Omental fat pad (tissue), 4 donors: Measurements from ENCODE around the gene ABHD16B. TPM values are rescaled to one million over a fixed set of nuclear protein-coding genes. Genes with fewer than 3 reads are reported as not detected.

Source experiments
- ATAC-seq: fragments of 150-250 bp; one replicate; pipeline ENCODE4 v1.9.1; 2016; ENCODE audit warnings: mild to moderate bottlenecking, moderate library complexity; ENCODE audit not compliant: low FRiP score
- DNase-seq: peaks from one replicate; pipeline ENCODE4 v3.0.0-alpha.2; 2019; ENCODE audit warnings: low spot score
- small RNA-seq: library from RNA; depleted of rRNA; stranded (forward); fragments of <200 nt; gene quantifications from one replicate; pipeline ENCODE3, GENCODE V24; 2016
- total RNA-seq, 4 donors: library from RNA; depleted of rRNA; stranded (reverse); fragments of >200 nt; gene quantifications; one replicate each; pipeline ENCODE4 v1.1.0, GENCODE V29; 2016
- TF ChIP-seq, protein P1 (sequence below), 3 donors: fragments of 450-650 bp; IDR thresholded peaks; one replicate each; pipeline ENCODE4 v1.5.1; 2016 to 2017; ENCODE audit warnings: antibody characterized with exemption in 3 of 3, mild to moderate bottlenecking in 3 of 3, moderate library complexity in 2 of 3

The ABHD16B gene
- total RNA-seq, 4 donors from 2014 or later = not detected

- ATAC-seq = no peak
- TF ChIP-seq, protein P1, sequence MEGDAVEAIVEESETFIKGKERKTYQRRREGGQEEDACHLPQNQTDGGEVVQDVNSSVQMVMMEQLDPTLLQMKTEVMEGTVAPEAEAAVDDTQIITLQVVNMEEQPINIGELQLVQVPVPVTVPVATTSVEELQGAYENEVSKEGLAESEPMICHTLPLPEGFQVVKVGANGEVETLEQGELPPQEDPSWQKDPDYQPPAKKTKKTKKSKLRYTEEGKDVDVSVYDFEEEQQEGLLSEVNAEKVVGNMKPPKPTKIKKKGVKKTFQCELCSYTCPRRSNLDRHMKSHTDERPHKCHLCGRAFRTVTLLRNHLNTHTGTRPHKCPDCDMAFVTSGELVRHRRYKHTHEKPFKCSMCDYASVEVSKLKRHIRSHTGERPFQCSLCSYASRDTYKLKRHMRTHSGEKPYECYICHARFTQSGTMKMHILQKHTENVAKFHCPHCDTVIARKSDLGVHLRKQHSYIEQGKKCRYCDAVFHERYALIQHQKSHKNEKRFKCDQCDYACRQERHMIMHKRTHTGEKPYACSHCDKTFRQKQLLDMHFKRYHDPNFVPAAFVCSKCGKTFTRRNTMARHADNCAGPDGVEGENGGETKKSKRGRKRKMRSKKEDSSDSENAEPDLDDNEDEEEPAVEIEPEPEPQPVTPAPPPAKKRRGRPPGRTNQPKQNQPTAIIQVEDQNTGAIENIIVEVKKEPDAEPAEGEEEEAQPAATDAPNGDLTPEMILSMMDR (IDR thresholded peaks at IDR 0.05) = no peak
- DNase-seq = no peak
Observed at GRCh38 chr20:63903796-63904561, 42.7 kb downstream of the ABHD16B start.

DNA sequence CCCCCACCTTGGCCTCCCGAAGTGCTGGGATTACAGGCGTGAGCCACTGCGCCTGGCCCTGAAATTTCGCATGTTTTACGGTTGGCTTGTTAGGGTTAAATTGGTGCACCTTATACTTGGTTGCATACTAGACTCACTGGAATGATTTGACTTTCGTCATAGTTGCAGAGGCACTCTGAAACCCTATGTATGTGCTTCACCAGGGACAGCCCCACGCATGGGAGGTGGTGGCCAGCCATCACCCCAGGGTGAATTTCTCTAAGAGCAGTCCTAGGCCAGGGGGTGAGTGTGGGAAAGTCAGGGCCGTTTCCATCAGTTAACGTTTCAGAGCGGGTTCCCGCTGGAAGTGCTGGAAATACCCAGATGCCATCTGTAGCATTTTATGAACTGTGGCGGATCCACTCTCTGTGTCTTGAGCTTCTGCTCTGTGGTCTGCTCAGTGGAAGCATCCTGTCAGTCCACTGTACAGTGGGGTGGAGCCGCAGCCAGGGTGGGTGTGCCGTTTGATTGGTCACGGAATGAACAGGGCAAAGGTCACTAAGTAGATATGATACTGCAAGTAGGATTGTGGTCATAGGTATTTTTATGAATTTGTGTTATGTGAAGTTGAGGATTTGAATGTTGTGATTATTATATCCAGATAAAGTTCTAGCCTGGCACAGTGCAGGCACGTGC, 46.8 kb downstream of the ABHD16B start:
- TF ChIP-seq, protein P1 (IDR thresholded peaks at IDR 0.05) = no peak
- DNase-seq = no peak
- ATAC-seq = no peak

GRCh38 chr20:63911176-63911575, 49.9 kb downstream of the ABHD16B start:
- TF ChIP-seq, protein P1 (IDR thresholded peaks at IDR 0.05) = no peak
- no peak for ATAC-seq
- DNase-seq = no peak

Small RNA genes within 50 kb of the gene (small RNA-seq; reads per million reads assigned to genes)
- gene RNU1-134P = not detected

Other genes with a start within 250 kb of the ABHD16B start
- 10 to 100 TPM in 1 of 4 donors, 1 to 10 TPM in 3; 6.6 to 12.8 (median 9.2) TPM for gene GMEB2, start 234.4 kb upstream of the ABHD16B start, total RNA-seq
- gene STMN3, start 208.1 kb upstream of the ABHD16B start, total RNA-seq = 10 to 100 TPM in 2 of 4 donors, 1 to 10 TPM in 2; 7.6 to 17.4 (median 12.0) TPM
- 10 to 100 TPM; 10.2 to 34.4 (median 21.6) TPM for gene RTEL1, start 203.2 kb upstream of the ABHD16B start, total RNA-seq
- 10 to 100 TPM; 10.5 to 91.9 (median 12.3) TPM for gene TNFRSF6B, start 164.8 kb upstream of the ABHD16B start, total RNA-seq
- 10 to 100 TPM; 25.5 to 44.3 (median 40.9) TPM for gene ARFRP1, start 153.5 kb upstream of the ABHD16B start, total RNA-seq
- gene ZGPAT, start 153.5 kb upstream of the ABHD16B start, total RNA-seq = 10 to 100 TPM; 13.2 to 34.5 (median 20.6) TPM
- gene LIME1, start 124.8 kb upstream of the ABHD16B start, total RNA-seq = 10 to 100 TPM in 2 of 4 donors, 1 to 10 TPM in 2; 7.4 to 21.1 (median 14.0) TPM
- 10 to 100 TPM; 25.3 to 82.0 (median 40.9) TPM for gene SLC2A4RG, start 121.7 kb upstream of the ABHD16B start, total RNA-seq
- gene ZBTB46, start 30.2 kb upstream of the ABHD16B start, total RNA-seq = 10 to 100 TPM; 11.1 to 65.3 (median 17.8) TPM
- 100 to 1,000 TPM; 102 to 131 (median 113) TPM for gene TPD52L2, start 3.8 kb downstream of the ABHD16B start, total RNA-seq
- gene DNAJC5, start 33.6 kb downstream of the ABHD16B start, total RNA-seq = 10 to 100 TPM; 29.9 to 56.3 (median 45.4) TPM
- gene UCKL1, start 94.9 kb downstream of the ABHD16B start, total RNA-seq = 10 to 100 TPM; 25.7 to 48.9 (median 30.3) TPM
- 1 to 10 TPM; 6.4 to 9.8 (median 7.2) TPM for gene ZNF512B, start 108.4 kb downstream of the ABHD16B start, total RNA-seq
- gene SAMD10, start 118.1 kb downstream of the ABHD16B start, total RNA-seq = 1 to 10 TPM in 1 of 4 donors, under 1 TPM in 2, not detected in 1; 0.48 to 1.2 (median 0.84) TPM
- gene PRPF6, start 119.6 kb downstream of the ABHD16B start, total RNA-seq = 10 to 100 TPM; 34.7 to 43.8 (median 40.2) TPM
- 1 to 10 TPM in 1 of 4 donors, under 1 TPM in 3; 0.37 to 6.5 (median 0.68) TPM for gene C20orf204, start 174.7 kb downstream of the ABHD16B start, total RNA-seq
- 10 to 100 TPM in 1 of 4 donors, 1 to 10 TPM in 3; 2.9 to 16.7 (median 7.7) TPM for gene SOX18, start 188.1 kb downstream of the ABHD16B start, total RNA-seq
- 10 to 100 TPM; 20.5 to 34.8 (median 23.4) TPM for gene TCEA2, start 201.7 kb downstream of the ABHD16B start, total RNA-seq
- 10 to 100 TPM; 14.0 to 45.1 (median 29.3) TPM for gene RGS19, start 218.0 kb downstream of the ABHD16B start, total RNA-seq
- 1 to 10 TPM in 3 of 4 donors, under 1 TPM in 1; 0.96 to 4.4 (median 1.4) TPM for gene OPRL1, start 218.6 kb downstream of the ABHD16B start, total RNA-seq
- under 1 TPM in 1 of 4 donors, not detected in 3; 0.65 TPM for gene LKAAEAR1, start 222.9 kb downstream of the ABHD16B start, total RNA-seq
- not detected for gene NPBWR2, start 246.1 kb downstream of the ABHD16B start, total RNA-seq